Colonic mucosa (tissue), 4 donors: ENCODE measurements around the gene AGRP. TPM values are rescaled to one million over a fixed set of nuclear protein-coding genes. Genes with fewer than 3 reads are reported as not detected.

Experiments used
- DNase-seq: peaks from one replicate; pipeline ENCODE4 v3.0.0-alpha.2; 2020
- H3K27ac ChIP-seq: fragments of 200-600 bp; one replicate; pipeline ENCODE4 v1.8.0; 2021
- H3K27me3 ChIP-seq: fragments of 200-600 bp; one replicate; pipeline ENCODE4 v1.8.0; 2021
- H3K36me3 ChIP-seq: fragments of 200-600 bp; one replicate; pipeline ENCODE4 v1.8.0; 2021
- H3K4me1 ChIP-seq: fragments of 200-600 bp; one replicate; pipeline ENCODE4 v1.8.0; 2021; ENCODE audit warnings: mild to moderate bottlenecking
- H3K4me3 ChIP-seq: fragments of 200-600 bp; one replicate; pipeline ENCODE4 v1.8.0; 2021
- H3K9ac ChIP-seq, 2 donors: one replicate each; pipeline ENCODE4 v1.7.0; 2013; ENCODE audit warnings: control low read depth in 2 of 2, low read depth in 2 of 2, low read length in 2 of 2
- H3K9me3 ChIP-seq: fragments of 200-600 bp; one replicate; pipeline ENCODE4 v1.8.0; 2021
- CTCF ChIP-seq: fragments of 200-600 bp; IDR thresholded peaks from one replicate; pipeline ENCODE4 v1.8.0; 2022; ENCODE audit warnings: antibody characterized with exemption, mild to moderate bottlenecking
- intact Hi-C: fragments of 100-400 bp; cut with DNase I; formaldehyde crosslinking; loops from one replicate; pipeline ENCODE4 v1.14.1; 2022
- total RNA-seq, 2 donors: library from RNA; stranded (reverse); fragmentation: NEBNext Ultra II Directional in 1 of 2; extraction: Animal tissue kit (Norgen Biotek cat#: 25700) in 1 of 2; gene quantifications; one replicate each; pipeline ENCODE4 v1.2.1, GENCODE V29; 2021
- donor health status: healthy.
- donor health status: DM: no; HTN: no; CAD: no.
- donor health status: DM: no; HTN: no; CAD: no.

AGRP gene
- total RNA-seq, 2 donors from 2014 or later: not detected

GRCh38 chr16:67437513-67437912 is 45.8 kb downstream of the AGRP start:
- intact Hi-C loops: no loop called here

GRCh38 chr16:67436640-67437193 is 46.6 kb downstream of the AGRP start:
- H3K36me3 ChIP-seq: peaks cover 6% of the 10 kb centered on the region
- peak; percentile 18 for DNase-seq
- no peaks in the 10 kb centered on the region for H3K27me3 ChIP-seq
- H3K27ac ChIP-seq: no peak overlapping the region
- H3K9me3 ChIP-seq: no peaks in the 10 kb centered on the region
- H3K4me3 ChIP-seq: no peak overlapping the region
- intact Hi-C loops: no loop called here
- no peak overlapping the region for H3K9ac ChIP-seq
- peaks cover 6% of the 10 kb centered on the region for H3K4me1 ChIP-seq
- no peak for TF ChIP-seq CTCF

More at GRCh38 chr16:67437513-67437912, 45.8 kb downstream of the AGRP start:
- no peak for TF ChIP-seq CTCF
- H3K27me3 ChIP-seq: no peaks in the 10 kb centered on the region
- no peak overlapping the region for H3K9ac ChIP-seq
- H3K27ac ChIP-seq: no peak overlapping the region
- H3K4me3 ChIP-seq: no peak overlapping the region
- H3K4me1 ChIP-seq: peaks cover 14% of the 10 kb centered on the region
- DNase-seq: no peak
- peaks cover 6% of the 10 kb centered on the region for H3K36me3 ChIP-seq
- no peaks in the 10 kb centered on the region for H3K9me3 ChIP-seq

GRCh38 chr16:67435758-67436164 is 47.6 kb downstream of the AGRP start:
- peak; percentile 18 for DNase-seq
- Histone ChIP-seq H3K27me3 (no peaks in the 10 kb centered on the region), H3K4me3 (no peak overlapping the region), H3K4me1 (peaks cover 1% of the 10 kb centered on the region), H3K36me3 (peaks cover 6% of the 10 kb centered on the region), H3K9ac (no peak overlapping the region), H3K9me3 (no peaks in the 10 kb centered on the region), H3K27ac (no peak overlapping the region)
- TF ChIP-seq CTCF: no peak
- intact Hi-C loops: no loop called here

GRCh38 chr16:67433131-67433719 is 50.1 kb downstream of the AGRP start:
- H3K36me3 ChIP-seq: peaks cover 6% of the 10 kb centered on the region
- H3K27me3 ChIP-seq: no peaks in the 10 kb centered on the region
- peak overlapping the region; percentile 87 for H3K27ac ChIP-seq
- intact Hi-C loops: no loop called here
- H3K9me3 ChIP-seq: no peaks in the 10 kb centered on the region
- H3K9ac ChIP-seq: peak overlapping the region; percentile 93 to 100
- H3K4me1 ChIP-seq: peaks cover 2% of the 10 kb centered on the region
- DNase-seq: no peak
- no peak for TF ChIP-seq CTCF
- H3K4me3 ChIP-seq: peak overlapping the region; percentile 52

Other genes starting within 250 kb of the AGRP start
- gene FHOD1, start 236.1 kb downstream of the AGRP start, total RNA-seq: 10 to 100 TPM; 21.6 to 47.2 TPM
- 1 to 10 TPM in 1 of 2 donors, under 1 TPM in 1; 0.48 to 2.1 TPM for gene SLC9A5, start 234.6 kb downstream of the AGRP start, total RNA-seq
- gene PLEKHG4, start 204.0 kb downstream of the AGRP start, total RNA-seq: 10 to 100 TPM; 13.1 to 14.7 TPM
- gene KCTD19, start 156.8 kb downstream of the AGRP start, total RNA-seq: under 1 TPM in 1 of 2 donors, not detected in 1; 0.24 TPM
- 1 to 10 TPM in 1 of 2 donors, not detected in 1; 1.1 TPM for gene LRRC36, start 156.7 kb downstream of the AGRP start, total RNA-seq
- gene TPPP3, start 90.0 kb downstream of the AGRP start, total RNA-seq: 10 to 100 TPM in 1 of 2 donors, 1 to 10 TPM in 1; 3.7 to 12.3 TPM
- 1 to 10 TPM; 7.9 to 8.7 TPM for gene ZDHHC1, start 67.1 kb downstream of the AGRP start, total RNA-seq
- gene HSD11B2, start 52.4 kb downstream of the AGRP start, total RNA-seq: 100 to 1,000 TPM; 348 to 378 TPM
- 100 to 1,000 TPM; 194 to 195 TPM for gene ATP6V0D1, start 2.4 kb downstream of the AGRP start, total RNA-seq
- gene RIPOR1, start 45.3 kb upstream of the AGRP start, total RNA-seq: 10 to 100 TPM; 14.4 to 19.0 TPM
- 10 to 100 TPM; 37.0 to 47.3 TPM for gene CTCF, start 79.0 kb upstream of the AGRP start, total RNA-seq
- gene CARMIL2, start 161.6 kb upstream of the AGRP start, total RNA-seq: 1 to 10 TPM; 1.9 to 2.5 TPM
- gene ACD, start 176.7 kb upstream of the AGRP start, total RNA-seq: 10 to 100 TPM; 11.8 to 27.5 TPM
- gene PARD6A, start 177.4 kb upstream of the AGRP start, total RNA-seq: 10 to 100 TPM in 1 of 2 donors, 1 to 10 TPM in 1; 4.6 to 10.3 TPM
- 10 to 100 TPM in 1 of 2 donors, 1 to 10 TPM in 1; 9.1 to 13.0 TPM for gene ENKD1, start 183.2 kb upstream of the AGRP start, total RNA-seq
- 1 to 10 TPM; 1.1 to 1.4 TPM for gene C16orf86, start 183.3 kb upstream of the AGRP start, total RNA-seq
- 10 to 100 TPM; 22.1 to 33.8 TPM for gene GFOD2, start 235.8 kb upstream of the AGRP start, total RNA-seq